Ecto neural progenitor cell (in vitro differentiated cells): ENCODE results near the gene ETV3L.

Experiments used
- DNase-seq: peaks from one replicate; pipeline ENCODE4 v3.0.0-alpha.2; 2018; ENCODE audit warnings: low spot score

Gene ETV3L

DNA sequence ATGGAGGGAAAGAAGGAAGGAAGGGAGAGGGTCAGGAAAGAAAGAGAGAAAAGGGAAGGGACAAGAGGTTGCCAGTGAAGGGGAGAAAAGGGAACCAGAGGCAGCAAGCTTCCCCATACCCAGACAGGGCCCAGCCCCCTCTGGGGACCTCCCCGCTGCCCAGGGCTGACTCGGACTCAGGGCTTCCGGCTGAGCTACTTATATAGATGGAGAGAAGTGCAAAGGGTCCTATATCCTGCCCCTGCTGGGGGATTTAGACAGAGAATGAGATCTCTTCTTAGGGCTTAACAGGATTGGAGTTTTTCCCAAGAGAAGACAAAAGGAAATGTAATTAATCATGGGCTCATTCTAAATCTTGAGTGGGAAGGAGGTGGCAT lies at the start of gene ETV3L:
Gene ETV3L (minus strand): TSS at position 176 of the 377 bp plus-strand sequence. CDS start 285 bp downstream, outside the sequence.
- DNase-seq, result peak; percentile 53

DNA sequence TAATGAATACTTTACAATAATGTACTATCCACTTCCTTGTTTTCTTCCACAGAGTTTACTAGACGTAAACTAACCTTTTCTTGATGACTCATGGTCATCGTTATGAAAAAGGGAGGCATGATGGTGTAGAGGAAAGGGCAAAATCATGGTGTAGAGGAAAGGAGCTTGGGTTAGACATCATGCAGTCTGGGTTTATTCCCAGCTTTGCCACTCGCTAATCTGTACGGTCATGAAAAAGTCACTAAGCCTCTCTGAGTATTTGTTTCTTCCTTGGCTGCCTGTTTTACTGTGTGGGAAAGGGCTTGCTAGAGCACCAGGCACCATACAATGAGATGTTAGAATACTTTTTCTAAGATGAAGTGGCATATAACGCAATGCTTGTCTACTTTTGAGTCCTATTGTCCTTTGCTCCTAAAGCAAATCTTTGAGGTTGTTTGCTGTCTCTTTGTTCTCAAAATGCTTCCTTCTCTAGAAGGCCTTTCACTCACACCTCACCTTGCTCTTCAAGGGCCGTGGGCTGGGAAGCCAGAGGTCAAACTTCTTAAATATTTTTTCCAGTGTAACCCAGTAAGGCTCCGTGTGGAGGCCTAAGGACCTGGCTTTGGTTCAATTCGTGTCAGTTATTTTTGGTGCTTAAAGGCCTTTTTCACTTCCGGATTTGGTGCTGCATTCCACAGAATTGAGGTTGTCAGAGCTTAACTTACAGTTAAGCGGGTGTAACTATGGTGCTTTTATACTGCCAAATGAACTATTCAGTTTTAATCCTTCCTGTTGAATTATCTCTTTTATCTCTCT lies 48.5 kb upstream of the ETV3L start:
- DNase-seq, result no peak

DNA sequence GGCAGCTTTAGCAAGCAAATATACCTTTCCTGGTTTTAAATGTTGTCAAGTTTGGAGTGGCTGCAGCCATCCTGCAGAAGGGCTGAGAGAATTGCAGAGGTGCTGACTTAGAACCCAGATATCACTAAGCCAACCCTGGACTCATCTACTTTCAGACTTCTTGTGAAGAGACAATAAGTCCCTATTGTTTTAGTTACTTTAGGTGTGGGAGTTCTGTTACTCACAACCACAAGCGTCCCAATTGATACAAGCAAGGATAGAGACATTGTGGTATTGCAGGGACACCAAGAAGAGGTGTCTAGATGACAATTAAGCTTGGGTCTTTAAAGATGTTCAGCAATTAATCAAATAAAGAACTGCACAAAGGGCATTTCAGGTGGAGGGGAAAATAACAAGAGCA lies 47.4 kb upstream of the ETV3L start:
- no peak for DNase-seq

DNA sequence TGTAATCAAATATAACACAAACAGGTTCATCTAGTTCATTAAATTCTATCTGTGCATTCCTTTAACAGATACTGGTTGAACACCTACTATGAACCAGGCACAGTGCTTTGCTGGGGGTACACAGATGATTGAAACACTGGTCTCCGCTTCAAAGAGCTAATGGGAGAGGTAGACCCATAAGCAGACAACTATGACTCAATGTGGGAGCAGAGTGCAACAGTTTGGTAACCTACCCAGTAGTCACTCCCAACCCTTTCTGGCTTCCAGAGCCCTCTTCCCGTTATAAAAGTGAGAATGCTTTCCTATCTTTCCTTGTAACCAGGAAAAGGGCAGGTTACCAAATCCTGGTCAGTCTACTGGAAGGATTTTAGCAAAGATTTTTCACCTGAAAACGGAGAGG lies 46.6 kb upstream of the ETV3L start:
- no peak for DNase-seq

DNA sequence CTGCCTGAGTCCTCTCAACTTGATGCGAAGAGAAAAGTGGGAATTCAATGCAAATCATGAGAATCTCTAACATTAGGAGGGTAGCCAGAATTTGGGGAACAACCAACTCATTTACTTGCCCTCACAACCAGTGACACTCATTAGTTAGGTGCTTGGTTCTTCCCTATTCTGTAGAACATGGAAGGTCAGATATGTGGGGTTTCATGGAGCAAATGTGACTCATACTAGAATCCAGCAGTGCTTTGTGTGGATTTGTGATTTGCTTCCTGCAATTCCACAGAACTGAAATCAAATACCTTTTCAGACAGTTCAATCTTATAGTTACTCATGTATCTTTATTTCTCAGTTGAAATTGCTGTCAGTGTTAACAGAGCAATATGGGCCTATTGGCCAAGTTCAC lies 45.5 kb upstream of the ETV3L start:
- no peak for DNase-seq

DNA sequence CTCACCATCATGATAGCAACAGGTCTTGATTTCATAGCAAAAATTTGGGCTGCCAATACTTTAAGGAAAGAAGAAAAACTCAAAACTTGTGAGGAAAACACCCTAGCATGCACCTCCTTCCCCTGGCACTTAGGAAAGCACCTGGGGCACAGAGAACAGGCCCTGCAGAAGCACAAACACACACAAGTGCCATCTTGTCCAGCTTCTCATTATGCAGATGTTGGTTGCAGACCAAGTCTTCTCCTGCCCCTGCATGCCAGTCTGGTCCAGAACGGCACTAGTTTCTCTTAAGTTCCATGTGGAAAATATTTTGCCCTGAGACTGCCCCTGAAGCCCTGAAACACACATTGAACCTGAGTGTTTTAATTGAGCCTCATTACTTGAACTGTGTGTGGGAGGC lies 44.9 kb upstream of the ETV3L start:
- DNase-seq, result no peak

DNA sequence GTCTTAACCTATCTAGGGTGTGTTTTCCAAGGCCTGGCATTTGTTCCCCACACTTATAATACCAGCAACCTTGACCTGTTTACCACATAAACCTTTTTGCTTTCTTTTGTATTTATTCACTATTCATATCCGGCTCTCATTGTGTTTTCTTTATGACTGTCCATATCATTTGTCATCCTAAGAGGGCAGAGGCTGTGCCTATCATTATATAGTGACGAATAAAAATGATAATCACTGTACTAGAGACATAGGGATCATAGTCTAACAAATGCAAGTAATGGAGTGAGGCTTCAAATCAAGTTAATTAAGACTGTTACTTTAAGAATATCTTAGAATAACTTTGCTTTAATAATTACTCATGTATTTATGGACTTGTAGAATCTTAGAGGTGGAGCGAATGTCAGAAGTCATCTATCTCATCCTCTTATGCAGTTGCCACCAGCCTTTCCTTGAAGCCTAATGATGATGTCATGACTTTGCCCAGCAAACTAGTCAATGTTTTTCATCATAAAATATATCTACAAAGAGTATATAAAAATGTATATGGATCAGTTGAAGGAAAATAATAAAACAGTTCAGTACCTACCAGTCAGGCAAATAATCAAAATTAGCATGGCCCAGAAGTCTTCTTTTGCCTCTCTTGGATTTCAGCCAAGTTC lies 43.3 kb upstream of the ETV3L start:
- DNase-seq, result no peak

DNA sequence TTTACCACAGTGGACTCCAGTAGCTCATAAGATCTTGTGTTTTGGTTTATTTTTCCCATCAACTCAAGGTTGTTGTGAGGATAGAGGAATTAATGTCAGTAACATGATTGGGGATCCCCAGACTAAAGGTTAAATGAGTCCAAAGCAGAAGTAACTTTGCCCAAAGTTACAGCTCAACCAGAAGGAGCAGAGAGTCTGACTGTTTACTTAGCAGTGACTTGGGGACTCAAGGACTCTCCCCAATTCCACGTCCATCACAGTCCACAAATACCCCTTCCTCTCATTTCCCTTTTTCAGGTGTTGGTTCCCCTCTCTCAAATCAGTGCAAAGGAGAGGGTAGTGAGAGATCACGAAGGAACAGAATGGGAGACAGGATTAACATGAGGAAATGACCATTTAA lies 42.6 kb upstream of the ETV3L start:
- no peak for DNase-seq

DNA sequence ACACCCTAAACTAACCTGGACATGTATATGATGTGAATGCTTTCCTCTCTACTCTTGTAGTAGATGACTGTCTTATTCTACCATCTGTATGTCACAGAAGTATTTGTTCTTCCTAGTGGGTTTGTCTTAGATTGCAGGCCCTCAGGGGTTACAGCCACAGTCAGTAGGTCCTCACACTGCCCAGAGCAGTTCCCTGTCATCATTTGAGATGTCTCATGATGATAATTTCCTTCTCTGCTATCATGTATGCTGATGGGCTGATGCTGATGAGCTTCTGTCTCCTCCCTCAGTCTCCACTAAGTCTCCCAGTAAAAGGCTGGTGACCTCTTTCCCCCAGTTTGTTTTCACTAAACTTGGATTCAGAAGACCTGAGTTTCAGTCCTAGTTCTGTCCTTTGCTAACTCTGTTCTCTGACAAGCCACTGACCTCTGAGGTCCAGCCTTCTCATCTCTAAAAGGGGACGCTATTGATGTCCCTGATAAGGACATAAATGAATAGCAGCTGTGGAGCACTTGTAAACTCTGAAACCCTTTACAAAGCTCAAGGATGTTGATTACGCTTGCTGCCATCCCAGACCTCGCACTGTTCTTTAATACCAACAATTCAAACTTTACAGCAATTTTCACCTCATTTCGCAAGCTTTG lies 41.7 kb upstream of the ETV3L start:
- DNase-seq, result no peak

DNA sequence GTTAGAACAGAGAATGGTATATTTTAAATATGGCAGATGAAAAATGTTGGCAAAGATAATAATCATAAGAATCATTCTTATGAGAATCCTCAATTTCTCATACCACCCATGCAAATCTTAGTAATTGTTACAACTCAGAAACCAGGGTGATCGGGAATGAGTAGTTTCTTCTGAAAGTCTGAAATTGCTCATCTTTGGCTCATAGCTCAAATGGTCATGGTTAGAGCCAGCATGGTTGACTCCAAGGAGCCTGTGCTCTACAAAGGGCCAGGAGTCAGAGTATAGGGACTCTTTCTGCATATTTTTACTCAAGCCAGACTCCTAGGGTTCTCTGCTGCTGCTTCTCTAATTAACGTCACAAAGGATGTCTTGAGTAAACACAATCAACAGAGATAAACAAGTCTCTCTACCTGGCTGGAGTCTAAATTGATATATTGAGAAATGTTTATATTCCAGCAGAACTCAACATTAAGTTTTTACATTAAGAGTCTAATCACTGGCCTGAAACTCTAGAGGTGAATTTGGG lies 40.5 kb upstream of the ETV3L start:
- no peak for DNase-seq

DNA sequence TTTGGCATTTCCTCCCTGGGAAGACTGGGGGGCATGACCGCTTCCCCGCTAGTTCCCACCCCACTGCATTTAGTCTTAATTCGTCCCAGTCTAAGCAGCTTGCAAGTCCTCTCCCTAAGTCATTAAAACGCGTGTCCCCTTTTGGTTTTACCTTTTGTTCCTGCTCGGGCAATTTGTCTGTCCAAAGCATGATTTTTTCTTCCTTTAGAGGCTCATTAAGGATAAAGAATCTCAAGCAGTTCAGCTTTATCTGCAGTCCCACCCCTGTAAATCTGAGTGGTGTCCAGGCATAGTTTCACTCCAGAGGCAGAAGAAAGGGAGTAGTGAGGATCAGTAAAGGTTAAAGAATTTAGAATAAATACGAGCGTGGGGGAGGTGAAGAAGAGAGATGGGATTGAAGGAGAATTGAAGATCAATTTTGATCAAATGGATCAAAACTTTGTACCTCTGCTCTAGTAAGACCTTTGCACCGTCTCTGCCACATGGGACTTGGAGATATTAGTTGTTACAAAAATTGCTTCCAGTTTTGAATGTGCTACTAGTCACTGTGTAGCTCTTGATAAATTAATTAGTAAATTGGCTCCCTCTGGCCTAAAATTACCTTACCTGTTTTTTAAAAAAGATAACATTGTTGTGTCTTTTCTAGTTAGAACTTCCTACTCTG lies 39.6 kb upstream of the ETV3L start:
- DNase-seq, result no peak

DNA sequence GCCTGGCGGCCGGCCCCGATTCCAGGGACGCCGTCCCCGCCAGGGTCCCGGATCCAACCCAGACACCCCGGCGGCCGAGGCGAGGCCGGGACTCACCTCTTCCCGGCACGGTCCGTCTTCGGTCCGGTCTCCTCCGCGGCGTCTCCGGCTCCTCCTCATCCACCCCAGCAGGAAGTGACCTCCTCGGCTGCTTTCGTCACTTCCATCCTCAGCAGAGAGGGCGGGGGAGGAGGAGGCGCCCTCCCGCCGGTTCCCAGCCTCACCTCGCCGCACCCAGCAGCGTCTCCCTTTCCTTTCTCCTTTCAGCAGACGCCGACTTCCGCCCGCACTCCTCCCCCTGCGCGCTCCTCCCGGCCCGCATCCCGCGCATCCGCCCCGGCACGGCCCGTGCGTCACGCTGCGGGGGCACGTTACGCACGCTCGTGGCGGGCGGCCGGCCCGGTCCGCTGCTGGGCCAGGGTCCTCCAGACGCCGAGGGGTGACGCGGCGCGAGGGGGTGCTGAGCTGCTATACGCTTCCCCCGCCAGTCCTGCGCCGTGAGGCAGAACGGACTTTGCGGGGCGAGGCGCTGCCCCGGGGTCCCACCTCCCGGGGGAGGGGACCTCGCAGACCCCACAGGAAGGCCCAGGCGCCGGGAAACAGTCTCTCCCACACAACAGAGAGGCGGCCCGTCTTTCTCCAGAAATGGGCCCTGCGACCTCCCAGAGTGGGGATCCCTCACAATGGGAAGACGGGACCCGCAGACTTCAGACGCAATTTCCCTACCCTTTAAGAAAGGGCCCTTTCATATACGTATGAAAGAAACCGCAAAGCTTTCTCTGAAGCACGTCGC lies 38.8 kb upstream of the ETV3L start, which contains the start of gene ETV3:
Gene ETV3 (minus strand): TSS at position 176 of the 832 bp plus-strand sequence. CDS start 2,043 bp downstream, outside the sequence.
- DNase-seq, result peak; percentile 92

DNA sequence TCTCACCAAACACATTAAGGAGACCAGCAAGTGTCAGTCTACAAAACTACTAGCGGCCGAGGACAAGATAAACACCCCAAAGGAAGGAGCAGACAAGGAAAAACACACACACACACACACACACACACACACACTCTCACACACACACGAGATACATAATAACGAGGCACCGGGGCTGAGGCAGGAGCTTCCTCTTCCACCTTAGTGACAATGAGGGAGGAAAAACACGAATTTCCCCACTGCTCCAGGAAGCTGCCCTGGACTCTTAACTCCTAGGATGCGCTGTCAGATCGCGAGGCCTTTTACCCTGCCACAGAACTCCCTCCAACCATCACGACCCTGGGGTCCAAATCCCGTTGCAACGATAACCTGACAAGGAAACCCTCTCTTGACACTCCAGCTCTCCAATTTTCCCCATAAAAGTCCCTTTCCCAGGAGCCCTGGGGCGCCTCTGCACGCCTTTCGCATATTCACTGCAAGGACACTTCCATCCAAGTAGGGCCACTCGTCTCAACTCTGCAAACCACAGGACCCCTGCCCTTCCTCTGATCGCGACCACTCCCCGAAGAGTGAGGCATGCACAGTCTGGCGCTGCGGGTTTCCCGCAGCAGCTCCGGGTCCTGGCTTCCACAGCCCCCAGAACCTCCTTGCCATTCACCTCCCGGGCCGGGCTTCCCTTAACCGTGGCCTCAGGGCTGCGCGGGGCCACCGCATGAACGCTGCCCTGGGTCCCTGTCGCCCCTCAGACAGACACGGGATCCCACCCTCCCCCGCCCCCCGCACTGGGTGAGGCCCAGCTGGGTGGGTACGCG lies 38.0 kb upstream of the ETV3L start:
- DNase-seq, result no peak

DNA sequence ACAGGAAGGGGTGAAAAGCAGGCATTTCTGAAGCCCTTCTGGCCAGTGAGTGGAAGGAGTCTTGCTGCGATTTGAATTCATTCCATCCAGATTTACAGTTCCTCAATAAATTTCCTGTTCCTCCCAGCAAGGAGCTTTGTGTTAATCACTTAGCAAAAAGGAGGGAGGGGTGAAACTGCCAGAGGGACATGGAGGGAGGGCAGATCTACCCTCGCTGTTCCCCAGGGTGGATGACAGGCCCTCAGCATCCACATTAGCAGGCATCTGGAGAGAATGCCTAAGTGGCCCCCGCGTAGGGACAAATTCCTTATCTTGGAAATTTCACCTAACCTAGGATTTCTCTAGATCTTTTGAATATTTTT lies 37.4 kb upstream of the ETV3L start:
- DNase-seq, result no peak

DNA sequence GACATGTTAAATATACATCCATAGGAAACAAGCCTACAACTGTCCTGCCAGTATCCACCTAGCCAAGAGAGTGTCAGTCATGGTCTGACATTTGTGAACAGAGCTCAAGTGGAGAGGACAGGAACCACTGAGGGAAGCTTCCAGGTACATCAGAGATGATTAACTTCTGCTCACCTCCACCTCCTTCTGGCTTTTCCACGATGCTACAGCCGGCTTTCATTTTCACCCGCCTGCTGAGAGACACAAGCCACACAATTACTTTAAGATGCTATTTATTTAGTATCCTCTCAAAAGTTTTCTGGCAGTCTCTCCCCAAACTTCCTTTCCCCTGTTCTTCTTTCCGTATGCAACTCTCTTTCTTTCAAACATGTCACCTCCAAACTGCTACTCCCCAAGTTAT lies 36.5 kb upstream of the ETV3L start:
- no peak for DNase-seq

DNA sequence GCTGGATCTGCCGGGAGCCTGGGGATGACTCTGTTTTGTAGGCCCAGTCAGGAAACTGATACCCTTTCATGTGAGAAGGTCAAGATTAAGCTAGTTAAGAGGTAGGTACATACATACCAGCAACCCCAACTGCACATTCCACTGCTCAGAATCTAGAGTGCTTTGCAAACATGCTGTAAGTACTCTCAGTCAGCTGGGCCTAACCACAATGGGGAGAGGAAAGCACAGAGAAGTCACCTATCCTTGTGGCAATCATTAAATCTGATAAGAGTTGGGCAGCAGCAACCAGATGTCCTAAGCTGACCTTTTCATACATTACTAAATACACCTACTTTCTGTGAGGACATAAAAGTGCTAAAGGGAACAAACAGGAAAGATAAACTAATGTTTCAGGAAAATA lies 36.0 kb upstream of the ETV3L start:
- no peak for DNase-seq

DNA sequence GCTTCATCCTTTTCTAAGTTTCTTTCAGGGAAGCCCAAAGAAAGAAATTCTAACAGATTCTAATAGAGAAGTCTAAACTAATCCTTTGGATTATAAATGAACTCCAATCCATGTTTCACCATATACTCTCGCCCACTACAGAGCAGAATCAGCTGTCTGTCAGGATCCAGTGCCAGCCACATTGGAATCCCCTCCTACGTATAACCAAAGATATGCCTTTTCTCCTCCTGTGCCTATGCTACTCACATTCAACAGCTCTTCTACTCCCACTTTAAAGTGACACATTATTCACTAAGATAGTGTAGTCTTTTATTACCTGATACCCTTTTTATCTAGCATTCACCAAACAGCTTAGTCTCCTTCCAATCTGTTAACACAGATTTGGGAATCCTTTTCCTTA lies 35.5 kb upstream of the ETV3L start:
- no peak for DNase-seq

DNA sequence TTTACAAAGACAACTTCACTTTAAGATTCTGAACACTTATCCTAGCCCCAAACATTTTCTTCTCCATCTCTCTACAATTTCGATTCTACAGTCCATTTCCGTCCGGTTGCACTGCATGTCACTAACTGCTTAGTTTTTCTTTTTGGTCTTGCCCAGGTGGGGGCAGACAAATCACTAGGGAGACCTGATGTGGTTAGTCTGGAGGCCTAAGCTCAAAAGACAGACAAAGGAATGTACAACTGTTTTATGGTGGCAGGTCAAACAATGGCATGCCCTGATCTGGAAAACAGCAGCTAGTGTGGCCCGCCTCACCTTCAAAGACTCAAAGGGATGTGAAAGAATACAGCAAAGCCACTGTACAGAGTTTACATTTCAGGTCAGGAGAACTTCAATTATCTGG lies 34.8 kb upstream of the ETV3L start:
- no peak for DNase-seq

DNA sequence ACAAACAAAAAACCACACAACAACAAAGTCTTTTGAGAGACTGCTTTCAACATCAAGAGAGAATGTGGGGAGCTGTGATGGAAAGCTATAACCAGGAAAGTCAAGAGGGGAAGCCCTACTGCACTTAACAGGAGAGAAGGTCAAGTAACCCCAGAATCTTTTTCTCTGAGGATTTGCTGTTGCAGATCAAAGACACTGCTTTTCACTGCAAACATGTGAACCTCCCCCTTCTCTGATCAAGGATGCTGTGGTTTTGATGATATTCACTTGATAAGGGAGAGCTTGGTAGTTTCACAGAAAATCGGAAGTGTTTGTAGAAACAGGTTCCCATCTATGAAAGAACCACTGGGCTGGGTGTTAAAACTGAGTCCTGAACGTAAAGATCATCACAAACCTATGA lies 33.8 kb upstream of the ETV3L start:
- no peak for DNase-seq

DNA sequence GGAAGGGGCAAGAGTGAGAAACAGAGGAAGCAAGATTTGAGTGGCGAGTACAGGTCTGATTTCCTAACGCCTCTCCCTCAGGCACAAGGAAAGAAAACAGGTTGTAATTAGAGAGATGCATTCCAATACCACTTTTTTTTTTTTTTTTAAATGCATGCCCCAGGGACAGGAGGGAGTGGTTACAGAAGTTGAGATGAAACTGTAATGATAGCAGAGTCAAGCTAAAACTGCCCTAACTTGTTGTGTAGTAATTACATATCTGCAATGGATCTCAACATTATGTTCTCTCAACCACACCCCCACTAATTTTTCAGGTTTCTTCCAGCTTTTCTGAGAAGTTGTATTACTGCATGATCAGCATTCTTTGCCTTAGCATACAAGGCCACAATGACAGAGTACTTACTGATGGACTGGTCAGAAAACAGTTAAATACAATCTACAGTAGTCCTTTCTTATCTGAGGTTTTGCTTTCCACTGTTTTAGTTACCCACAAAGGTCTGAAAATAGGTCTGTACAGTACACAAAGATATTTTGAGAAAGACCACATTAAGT lies 33.1 kb upstream of the ETV3L start:
- DNase-seq, result no peak
